PC-3 (cell line): Measurements from ENCODE around the gene PYM1. TPM values are rescaled to one million over a fixed set of nuclear protein-coding genes. Genes with fewer than 3 reads are reported as not detected.
A peak's percentile ranks its signal among the peaks of the same experiment; 100 is the strongest.

ENCODE experiments used
- ATAC-seq: fragments of 200-7000 bp; cut with Tn5 transposase; 2 replicates; pipeline ENCODE4 v1.9.1; 2020; ENCODE audit warnings: mild to moderate bottlenecking, moderate library complexity
- Bru-seq: library from RNA; stranded (reverse); fragments of 400-500 nt; gene quantifications from one replicate; lab custom pipeline; 2021; lab: Mats Ljungman, UMichigan
- BruChase-seq, 2 experiments: library from RNA; stranded (reverse); fragments of 400-500 nt; gene quantifications; one replicate each; lab custom pipeline; 2021; lab: Mats Ljungman, UMichigan
- BruUV-seq: library from RNA; stranded (reverse); fragments of 400-500 nt; replicated peaks from 2 replicates; lab custom pipeline; 2021; lab: Mats Ljungman, UMichigan
- CTCF ChIA-PET: fragments of 300-600 bp; sonication (Branson Sonifier 250); formaldehyde crosslinking; loops from one replicate; lab custom pipeline; 2022; ENCODE audit warnings: antibody characterized with exemption; lab: Charles Lee
- POLR2A ChIA-PET: fragments of 300-600 bp; sonication (Branson Sonifier 250); formaldehyde crosslinking; loops from one replicate; lab custom pipeline; 2022; ENCODE audit warnings: antibody characterized with exemption; ENCODE audit not compliant: unreplicated experiment; lab: Charles Lee
- DNase-seq: peaks from one replicate; pipeline ENCODE4 v3.0.0-alpha.2; 2015
- H2AFZ ChIP-seq: fragments of 300-600 bp; sonication (generic); 2 replicates; pipeline ENCODE4 v1.6.0; 2016; ENCODE audit warnings: antibody characterized with exemption, low read length
- H3F3A ChIP-seq: fragments of 300-600 bp; sonication (generic); one replicate; pipeline ENCODE4 v1.6.0; 2017; ENCODE audit warnings: antibody characterized with exemption, low read length, control low read depth, mild to moderate bottlenecking; ENCODE audit not compliant: unreplicated experiment
- H3K27ac ChIP-seq: fragments of 300-600 bp; sonication (generic); 2 replicates; pipeline ENCODE4 v1.5.1; 2016; ENCODE audit warnings: mild to moderate bottlenecking, low read length
- H3K27me3 ChIP-seq: fragments of 300-600 bp; sonication (generic); 2 replicates; pipeline ENCODE4 v1.6.1; 2016; ENCODE audit warnings: low read length, mixed read lengths
- H3K36me3 ChIP-seq: fragments of 300-600 bp; sonication (generic); 2 replicates; pipeline ENCODE4 v1.6.1; 2016; ENCODE audit warnings: low read depth, mixed run types, low read length, mixed read lengths
- H3K4me1 ChIP-seq: fragments of 300-600 bp; sonication (generic); 2 replicates; pipeline ENCODE4 v1.5.1; 2016; ENCODE audit warnings: low read length; ENCODE audit not compliant: insufficient read depth
- H3K4me2 ChIP-seq: fragments of 300-600 bp; sonication (generic); 2 replicates; pipeline ENCODE4 v1.6.0; 2016; ENCODE audit warnings: low read length
- H3K4me3 ChIP-seq: fragments of 300-600 bp; sonication (generic); 2 replicates; pipeline ENCODE4 v1.5.1; 2016; ENCODE audit warnings: mild to moderate bottlenecking, low read length, mixed read lengths
- H3K79me2 ChIP-seq: fragments of 300-600 bp; sonication (generic); 2 replicates; pipeline ENCODE4 v1.6.1; 2017; ENCODE audit warnings: low read length, mixed read lengths
- H3K9ac ChIP-seq: fragments of 300-600 bp; sonication (generic); 2 replicates; pipeline ENCODE4 v1.6.0; 2016; ENCODE audit warnings: mild to moderate bottlenecking, low read length
- H3K9me2 ChIP-seq: fragments of 300-600 bp; sonication (generic); replicated peaks from 2 replicates; pipeline ENCODE4 v1.6.1; 2016; ENCODE audit warnings: mixed run types, low read length, mixed read lengths
- H3K9me3 ChIP-seq: fragments of 300-600 bp; sonication (generic); 2 replicates; pipeline ENCODE4 v1.6.1; 2016; ENCODE audit warnings: low read length, mixed read lengths
- H4K20me1 ChIP-seq: fragments of 300-600 bp; sonication (generic); 2 replicates; pipeline ENCODE4 v1.6.1; 2016; ENCODE audit warnings: low read length, mixed read lengths
- CTCF ChIP-seq: fragments of 300-600 bp; sonication (generic); conservative IDR thresholded peaks from 2 replicates; pipeline ENCODE4 v1.5.1; 2017; ENCODE audit warnings: antibody characterized with exemption, low read depth, mild to moderate bottlenecking, low read length
- EZH2 ChIP-seq: fragments of 300-600 bp; sonication (generic); IDR thresholded peaks from one replicate; pipeline ENCODE4 v1.6.1; 2017; ENCODE audit warnings: antibody characterized with exemption, mild to moderate bottlenecking, low read length; ENCODE audit not compliant: unreplicated experiment
- EZH2phosphoT487 ChIP-seq: fragments of 300-600 bp; sonication (generic); IDR thresholded peaks from 2 replicates; pipeline ENCODE4 v1.6.1; 2018; ENCODE audit warnings: mild to moderate bottlenecking, antibody characterized with exemption, low read length, borderline replicate concordance
- intact Hi-C: fragments of 100-400 bp; cut with micrococcal nuclease; formaldehyde crosslinking; loops from 2 replicates; pipeline ENCODE4 v1.9.0; 2023
- long read RNA-seq: library from polyadenylated mRNA; unstranded; transcript quantifications from one replicate; pipeline ENCODE4 v2.0.0, GENCODE V29; 2021; ENCODE audit not compliant: unreplicated experiment
- total RNA-seq: library from RNA; depleted of rRNA; stranded (reverse); fragments of >200 nt; gene quantifications from 2 replicates; pipeline ENCODE4 v1.2.3, GENCODE V29; 2014; rRNA removed

The PYM1 gene
- 39.0 and 42.9 TPM in 2 replicates for total RNA-seq
- percentile 74 among the genes with signal in this experiment for Bru-seq, nascent RNA
- BruChase-seq, experiment 1, labeled RNA remaining after a 6-hour chase = percentile 68 among the genes with signal in this experiment
- BruChase-seq, experiment 2, labeled RNA remaining after a 2-hour chase = percentile 67 among the genes with signal in this experiment
- long read RNA-seq, transcript PYM1-203 (3 exons, 1,226 nt) = major isoform, 17 of 34 reads
- long read RNA-seq, transcript PYM1-202 (3 exons, 1,073 nt) = minor isoform, 8 of 34 reads
- long read RNA-seq, partial matches to known transcripts = 4 of 34 reads
- long read RNA-seq, other reads (novel, unspliced or antisense) = 2 of 34 reads

GRCh38 chr12:55927588-55928502 is at the start of gene PYM1:
Gene PYM1, minus strand, starts transcription at chr12:55927894. Its CDS starts 133 bp downstream, at chr12:55927761.
- DNase-seq (peak; percentile 77), ATAC-seq (peak; percentile 35)
- no peaks in the 10 kb centered on the region for H4K20me1 ChIP-seq
- no peaks in the 10 kb centered on the region for H3F3A ChIP-seq
- CTCF ChIA-PET = no interaction called here
- no peaks in the 10 kb centered on the region for H3K27me3 ChIP-seq
- H3K79me2 ChIP-seq = peaks cover 34% of the 10 kb centered on the region
- peak within 1 kb of the TSS; percentile 82 for H3K9ac ChIP-seq
- TF ChIP-seq CTCF = no peak
- no peak for TF ChIP-seq EZH2
- TF ChIP-seq EZH2phosphoT487 = no peak
- H3K27ac ChIP-seq = peak within 1 kb of the TSS; percentile 85
- intact Hi-C loops = no loop called here
- no peaks in the 10 kb centered on the region for H3K9me3 ChIP-seq
- POLR2A ChIA-PET = no interaction called here
- peak within 1 kb of the TSS; percentile 86 for H2AFZ ChIP-seq
- peak within 1 kb of the TSS; percentile 90 for H3K4me3 ChIP-seq
- H3K4me1 ChIP-seq = peaks cover 43% of the 10 kb centered on the region
- no peaks in the 10 kb centered on the region for H3K9me2 ChIP-seq
- peak within 1 kb of the TSS; percentile 91 for H3K4me2 ChIP-seq
- no TSS peak for BruUV-seq
- no peaks in the 10 kb centered on the region for H3K36me3 ChIP-seq

GRCh38 chr12:55974308-55974730 is 46.6 kb upstream of the PYM1 start:
- H3F3A ChIP-seq = peaks cover 5% of the 10 kb centered on the region
- no peaks in the 10 kb centered on the region for H4K20me1 ChIP-seq
- BruUV-seq = no TSS peak
- H3K36me3 ChIP-seq = peaks cover 2% of the 10 kb centered on the region; the same call in 1 of the 2 replicates
- TF ChIP-seq EZH2phosphoT487 (no peak), CTCF (no peak), EZH2 (no peak)
- H3K27ac ChIP-seq = peak overlapping the region; percentile 63
- H3K9ac ChIP-seq = peak overlapping the region; percentile 95
- intact Hi-C loops = loop anchor here (1.0 kb wide), 1 partner anchor 8 kb away; no protein-coding TSS in a partner anchor
- H3K4me2 ChIP-seq = peak overlapping the region; percentile 89
- peak; percentile 43 for ATAC-seq
- no peaks in the 10 kb centered on the region for H3K9me3 ChIP-seq
- H3K27me3 ChIP-seq = no peaks in the 10 kb centered on the region
- no peaks in the 10 kb centered on the region for H3K9me2 ChIP-seq
- POLR2A ChIA-PET = interaction anchor here (0.5 to 2.2 kb wide), 11 partner anchors 13 to 1529 kb away, joined by 3 to 13 read pairs (median 6); partner anchors contain the start of genes DNAJC14, ORMDL2, PA2G4 and SARNP
- CTCF ChIA-PET = interaction anchor here (0.6 to 1.6 kb wide), 9 partner anchors 18 to 236 kb away, joined by 3 to 9 read pairs (median 4); partner anchors contain the start of genes SMARCC2 and SUOX
- peaks cover 24% of the 10 kb centered on the region for H3K4me1 ChIP-seq
- peak overlapping the region; percentile 93 for H3K4me3 ChIP-seq
- peak overlapping the region; percentile 91 for H2AFZ ChIP-seq
- peaks cover 45% of the 10 kb centered on the region for H3K79me2 ChIP-seq
- DNase-seq = peak; percentile 40
